PC-9 (cell line): ENCODE results near the gene OR5B17. TPM values are rescaled to one million over a fixed set of nuclear protein-coding genes. Genes with fewer than 3 reads are reported as not detected.

ENCODE experiments used
- BruUV-seq: library from RNA; stranded (reverse); fragments of 400-500 nt; replicated peaks from 2 replicates; lab custom pipeline; 2021; lab: Mats Ljungman, UMichigan
- CTCF ChIA-PET: fragments of 300-600 bp; sonication (Branson Sonifier 250); formaldehyde crosslinking; loops from one replicate; lab custom pipeline; 2022; ENCODE audit warnings: antibody characterized with exemption; lab: Charles Lee
- POLR2A ChIA-PET: fragments of 300-600 bp; sonication (Branson Sonifier 250); formaldehyde crosslinking; loops from one replicate; lab custom pipeline; 2022; ENCODE audit warnings: antibody characterized with exemption; ENCODE audit not compliant: unreplicated experiment; lab: Charles Lee
- DNase-seq, 2 experiments: peaks; one replicate each; pipeline versions ENCODE4 v3.0.0 to v3.0.0-alpha.2; 2015 to 2022; ENCODE audit warnings: mixed read lengths in 1 of 2
- H2AFZ ChIP-seq: fragments of 200-600 bp; sonication (generic); 2 replicates; pipeline ENCODE4 v1.8.1; 2017; ENCODE audit warnings: antibody characterized with exemption
- H3F3A ChIP-seq: fragments of 200-600 bp; sonication (generic); 2 replicates; pipeline ENCODE4 v1.8.1; 2017; ENCODE audit warnings: antibody characterized with exemption, mild to moderate bottlenecking, low read depth; ENCODE audit not compliant: insufficient read depth
- H3K27ac ChIP-seq: fragments of 200-600 bp; sonication (generic); 2 replicates; pipeline ENCODE4 v1.6.1; 2016; ENCODE audit warnings: mixed run types
- H3K27me3 ChIP-seq: fragments of 200-600 bp; sonication (generic); 2 replicates; pipeline ENCODE4 v1.6.1; 2016; ENCODE audit warnings: low read depth, mixed run types; ENCODE audit not compliant: insufficient read depth
- H3K36me3 ChIP-seq: fragments of 200-600 bp; sonication (generic); 2 replicates; pipeline ENCODE4 v1.6.1; 2016; ENCODE audit warnings: low read depth, mixed run types
- H3K4me1 ChIP-seq: fragments of 200-600 bp; sonication (generic); replicated peaks from 2 replicates; pipeline ENCODE4 v1.6.1; 2016; ENCODE audit warnings: mixed run types; ENCODE audit not compliant: insufficient read depth
- H3K4me2 ChIP-seq: fragments of 200-600 bp; sonication (generic); 2 replicates; pipeline ENCODE4 v1.6.1; 2017; ENCODE audit warnings: mixed run types
- H3K4me3 ChIP-seq: fragments of 200-600 bp; sonication (generic); 2 replicates; pipeline ENCODE4 v1.6.1; 2016; ENCODE audit warnings: mixed run types
- H3K79me2 ChIP-seq: fragments of 200-600 bp; sonication (generic); 2 replicates; pipeline ENCODE4 v1.6.1; 2017; ENCODE audit warnings: low read depth, mixed run types
- H3K9me2 ChIP-seq: fragments of 200-600 bp; sonication (generic); 2 replicates; pipeline ENCODE4 v1.8.1; 2017; ENCODE audit warnings: mild to moderate bottlenecking; ENCODE audit not compliant: insufficient read depth
- H3K9me3 ChIP-seq: fragments of 200-600 bp; sonication (generic); 2 replicates; pipeline ENCODE4 v1.8.1; 2016; ENCODE audit warnings: low read depth; ENCODE audit not compliant: insufficient read depth
- H4K20me1 ChIP-seq: fragments of 200-600 bp; sonication (generic); 2 replicates; pipeline ENCODE4 v1.8.1; 2017; ENCODE audit not compliant: insufficient read depth
- EZH2 ChIP-seq: fragments of 200-600 bp; sonication (generic); IDR thresholded peaks from 2 replicates; pipeline ENCODE4 v1.8.0; 2017; ENCODE audit warnings: antibody characterized with exemption, low read depth
- intact Hi-C: fragments of 100-400 bp; cut with micrococcal nuclease; formaldehyde crosslinking; loops from one replicate; pipeline ENCODE4 v1.10.0; 2022; ENCODE audit not compliant: unreplicated experiment
- total RNA-seq: library from RNA; stranded (reverse); gene quantifications from 2 replicates; pipeline ENCODE4 v1.2.3, GENCODE V29; 2021
- TF ChIP-seq, protein P1 (sequence below): fragments of 200-600 bp; sonication (generic); conservative IDR thresholded peaks from 2 replicates; pipeline ENCODE4 v1.6.1; 2017; ENCODE audit warnings: mixed run types, antibody characterized with exemption, mild to moderate bottlenecking, moderate library complexity

OR5B17 gene
- total RNA-seq, 1 experiment from 2014 or later: not detected

DNA sequence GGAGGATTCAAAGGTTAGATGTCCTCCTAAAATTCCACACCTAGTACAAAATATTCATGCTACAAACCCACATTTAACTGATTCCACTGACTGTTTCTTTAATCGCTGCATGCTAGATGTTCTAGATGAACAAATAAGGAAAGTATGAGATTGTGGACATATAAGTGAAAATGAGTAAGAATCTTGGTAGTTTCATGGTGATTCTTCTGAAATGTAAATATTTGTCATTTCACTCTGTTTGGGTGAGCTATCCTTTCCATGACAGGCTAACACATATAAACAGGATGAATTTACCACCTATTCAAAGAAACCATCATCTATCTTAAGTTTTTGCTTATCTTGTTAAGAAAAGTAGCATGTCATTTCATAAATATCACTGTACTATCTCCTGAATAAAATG lies 33.0 kb upstream of the OR5B17 start:
- Histone ChIP-seq H3K4me2 (peak overlapping the region; percentile 41; the same call in 1 of the 2 replicates), H3F3A (peaks cover 17% of the 10 kb centered on the region), H4K20me1 (no peaks in the 10 kb centered on the region), H3K27me3 (no peaks in the 10 kb centered on the region), H3K27ac (no peak overlapping the region), H3K36me3 (no peaks in the 10 kb centered on the region), H3K9me3 (peaks cover 7% of the 10 kb centered on the region; the same call in 1 of the 2 replicates), H3K4me1 (peaks cover 30% of the 10 kb centered on the region), H2AFZ (no peak overlapping the region), H3K9me2 (no peaks in the 10 kb centered on the region), H3K4me3 (no peak overlapping the region), H3K79me2 (no peaks in the 10 kb centered on the region)
- intact Hi-C loops: loop anchor here (2.0 to 5.0 kb wide), 2 partner anchors 57 to 725 kb away; partner anchors contain the start of gene ZDHHC5
- no peak for DNase-seq
- BruUV-seq: no TSS peak
- POLR2A ChIA-PET: no interaction called here
- CTCF ChIA-PET: no interaction called here
- TF ChIP-seq EZH2: no peak
- TF ChIP-seq, protein P1, sequence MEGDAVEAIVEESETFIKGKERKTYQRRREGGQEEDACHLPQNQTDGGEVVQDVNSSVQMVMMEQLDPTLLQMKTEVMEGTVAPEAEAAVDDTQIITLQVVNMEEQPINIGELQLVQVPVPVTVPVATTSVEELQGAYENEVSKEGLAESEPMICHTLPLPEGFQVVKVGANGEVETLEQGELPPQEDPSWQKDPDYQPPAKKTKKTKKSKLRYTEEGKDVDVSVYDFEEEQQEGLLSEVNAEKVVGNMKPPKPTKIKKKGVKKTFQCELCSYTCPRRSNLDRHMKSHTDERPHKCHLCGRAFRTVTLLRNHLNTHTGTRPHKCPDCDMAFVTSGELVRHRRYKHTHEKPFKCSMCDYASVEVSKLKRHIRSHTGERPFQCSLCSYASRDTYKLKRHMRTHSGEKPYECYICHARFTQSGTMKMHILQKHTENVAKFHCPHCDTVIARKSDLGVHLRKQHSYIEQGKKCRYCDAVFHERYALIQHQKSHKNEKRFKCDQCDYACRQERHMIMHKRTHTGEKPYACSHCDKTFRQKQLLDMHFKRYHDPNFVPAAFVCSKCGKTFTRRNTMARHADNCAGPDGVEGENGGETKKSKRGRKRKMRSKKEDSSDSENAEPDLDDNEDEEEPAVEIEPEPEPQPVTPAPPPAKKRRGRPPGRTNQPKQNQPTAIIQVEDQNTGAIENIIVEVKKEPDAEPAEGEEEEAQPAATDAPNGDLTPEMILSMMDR: no peak

DNA sequence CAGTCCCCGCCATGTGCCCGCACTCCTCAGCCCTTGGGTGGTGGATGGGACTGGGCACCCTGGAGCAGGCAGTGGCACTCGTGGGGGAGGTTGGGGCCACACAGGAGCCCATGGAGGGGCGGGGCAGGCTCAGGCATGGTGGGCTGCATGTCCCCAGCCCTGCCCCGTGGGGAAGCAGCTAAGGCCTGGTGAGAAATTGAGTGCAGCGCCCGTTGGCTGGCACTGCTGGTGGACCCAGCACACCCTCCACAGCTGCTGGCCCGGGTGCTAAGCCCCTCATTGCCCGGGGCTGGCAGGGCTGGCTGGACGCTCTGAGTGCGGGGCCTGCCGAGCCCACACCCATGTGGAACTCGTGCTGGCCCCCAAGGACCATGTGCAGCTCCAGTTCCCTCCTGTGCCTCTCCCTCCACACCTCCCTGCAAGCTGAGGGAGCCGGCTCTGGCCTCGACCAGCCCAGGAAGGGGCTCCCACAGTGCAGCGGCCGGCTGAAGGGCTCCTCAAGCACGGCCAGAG lies 31.7 kb upstream of the OR5B17 start:
- POLR2A ChIA-PET: no interaction called here
- no peak for DNase-seq
- Histone ChIP-seq H3K36me3 (no peaks in the 10 kb centered on the region), H3K27ac (no peak overlapping the region), H3K4me3 (no peak overlapping the region), H3K9me2 (no peaks in the 10 kb centered on the region), H2AFZ (no peak overlapping the region), H3K4me1 (peaks cover 30% of the 10 kb centered on the region), H4K20me1 (no peaks in the 10 kb centered on the region), H3F3A (peaks cover 17% of the 10 kb centered on the region), H3K4me2 (no peak overlapping the region), H3K9me3 (peaks cover 7% of the 10 kb centered on the region; the same call in 1 of the 2 replicates), H3K27me3 (no peaks in the 10 kb centered on the region), H3K79me2 (no peaks in the 10 kb centered on the region)
- intact Hi-C loops: loop anchor here (5.0 kb wide), 1 partner anchor 723 kb away; the partner anchor contains the start of gene ZDHHC5
- CTCF ChIA-PET: no interaction called here
- TF ChIP-seq, protein P1: no peak
- no peak for TF ChIP-seq EZH2
- no TSS peak for BruUV-seq

DNA sequence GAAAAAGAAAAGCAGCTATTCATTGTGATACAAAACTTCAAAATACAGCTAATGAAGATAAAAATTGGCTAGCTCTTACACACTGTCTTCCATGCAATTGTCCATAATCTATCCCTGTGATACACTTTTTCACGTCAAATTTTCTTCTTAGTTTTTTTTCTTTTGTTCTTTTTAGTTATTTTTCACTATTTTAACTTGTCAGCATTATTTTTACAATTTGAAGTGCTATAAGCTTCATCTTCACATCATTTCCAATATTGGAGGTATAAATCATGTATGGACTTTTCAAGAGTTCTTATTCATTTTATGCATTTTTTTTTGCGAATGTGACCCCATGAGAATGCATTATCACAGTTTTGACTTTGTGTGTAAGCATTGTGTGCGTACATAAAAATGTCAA lies 4.1 kb downstream of the OR5B17 start:
- CTCF ChIA-PET: no interaction called here
- Histone ChIP-seq H3K27me3 (no peaks in the 10 kb centered on the region), H3K4me1 (no peaks in the 10 kb centered on the region), H3K4me2 (no peak overlapping the region), H3K79me2 (no peaks in the 10 kb centered on the region), H4K20me1 (no peaks in the 10 kb centered on the region), H3K9me3 (no peaks in the 10 kb centered on the region), H3K4me3 (no peak overlapping the region), H3K27ac (no peak overlapping the region), H3K36me3 (no peaks in the 10 kb centered on the region), H3K9me2 (no peaks in the 10 kb centered on the region), H3F3A (no peaks in the 10 kb centered on the region), H2AFZ (no peak overlapping the region)
- no peak for TF ChIP-seq EZH2
- TF ChIP-seq, protein P1: no peak
- POLR2A ChIA-PET: no interaction called here
- BruUV-seq: no TSS peak
- no peak for DNase-seq
- intact Hi-C loops: no loop called here
